Testis (tissue), 2 donors: ENCODE data around the gene TAGLN2.

Source experiments
- POLR2A ChIP-seq: fragments of 450-650 bp; IDR thresholded peaks from one replicate; pipeline ENCODE4 v1.6.1; 2017; ENCODE audit warnings: antibody characterized with exemption, mild to moderate bottlenecking, moderate library complexity
- TF ChIP-seq, protein P1 (sequence below), 3 experiments: fragments of 450-650 bp in 2 of 3; fragments of 200-600 bp in 1 of 3; sonication (generic) in 1 of 3; IDR thresholded peaks; one replicate each; pipeline ENCODE4 v1.5.1; 2016 to 2019; ENCODE audit warnings: antibody characterized with exemption in 3 of 3, mild to moderate bottlenecking in 2 of 3, moderate library complexity in 1 of 3

DNA sequence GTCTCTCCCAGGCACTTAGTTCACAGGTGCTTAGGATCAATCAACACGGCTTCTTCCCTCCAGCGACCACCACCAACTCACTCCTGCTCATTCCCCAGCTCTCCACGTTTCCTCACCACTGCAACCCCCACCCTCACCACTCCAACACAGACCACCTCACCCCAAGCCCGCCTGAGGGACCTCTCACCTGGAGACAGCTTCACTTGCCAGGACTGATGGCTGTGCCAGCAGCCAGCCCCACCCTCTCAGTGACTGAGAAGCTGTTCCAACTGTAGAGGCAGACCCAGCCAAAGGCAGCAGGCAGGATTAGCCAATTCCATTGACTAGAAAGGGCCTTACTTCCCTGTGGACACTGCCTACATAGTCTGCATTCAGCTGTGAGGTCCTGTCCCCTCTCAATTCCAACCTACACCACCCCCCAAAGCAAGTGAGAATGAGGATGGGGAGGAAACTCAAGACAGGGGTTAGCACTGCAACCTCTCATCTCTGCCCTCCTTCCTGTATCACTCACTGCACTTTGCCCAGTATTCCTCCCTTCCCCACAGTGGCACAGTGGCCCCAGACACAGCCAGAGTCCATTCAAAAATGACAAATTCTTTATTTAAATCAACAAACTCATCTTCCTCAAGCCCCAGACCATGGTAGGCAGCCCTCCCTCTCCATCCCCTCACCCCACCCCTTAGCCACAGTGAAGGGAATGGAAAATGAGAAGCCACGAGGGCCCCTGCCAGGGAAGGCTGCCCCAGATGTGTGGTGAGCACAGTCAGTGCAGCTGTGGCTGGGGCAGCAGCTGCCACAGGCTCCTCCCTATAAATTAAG is 7.6 kb downstream of the TAGLN2 start:
- TF ChIP-seq, protein P1, sequence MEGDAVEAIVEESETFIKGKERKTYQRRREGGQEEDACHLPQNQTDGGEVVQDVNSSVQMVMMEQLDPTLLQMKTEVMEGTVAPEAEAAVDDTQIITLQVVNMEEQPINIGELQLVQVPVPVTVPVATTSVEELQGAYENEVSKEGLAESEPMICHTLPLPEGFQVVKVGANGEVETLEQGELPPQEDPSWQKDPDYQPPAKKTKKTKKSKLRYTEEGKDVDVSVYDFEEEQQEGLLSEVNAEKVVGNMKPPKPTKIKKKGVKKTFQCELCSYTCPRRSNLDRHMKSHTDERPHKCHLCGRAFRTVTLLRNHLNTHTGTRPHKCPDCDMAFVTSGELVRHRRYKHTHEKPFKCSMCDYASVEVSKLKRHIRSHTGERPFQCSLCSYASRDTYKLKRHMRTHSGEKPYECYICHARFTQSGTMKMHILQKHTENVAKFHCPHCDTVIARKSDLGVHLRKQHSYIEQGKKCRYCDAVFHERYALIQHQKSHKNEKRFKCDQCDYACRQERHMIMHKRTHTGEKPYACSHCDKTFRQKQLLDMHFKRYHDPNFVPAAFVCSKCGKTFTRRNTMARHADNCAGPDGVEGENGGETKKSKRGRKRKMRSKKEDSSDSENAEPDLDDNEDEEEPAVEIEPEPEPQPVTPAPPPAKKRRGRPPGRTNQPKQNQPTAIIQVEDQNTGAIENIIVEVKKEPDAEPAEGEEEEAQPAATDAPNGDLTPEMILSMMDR (IDR thresholded peaks at IDR 0.05), result no peak
- TF ChIP-seq POLR2A, result no peak
